H9 (cell line): ENCODE results near the gene NTRK3. TPM values are rescaled to one million over a fixed set of nuclear protein-coding genes. Genes with fewer than 3 reads are reported as not detected.

Source experiments
- DNase-seq: peaks from one replicate; pipeline ENCODE4 v3.0.0-alpha.2; 2017
- H2AFZ ChIP-seq: one replicate; pipeline ENCODE4 v1.6.1; 2013; ENCODE audit warnings: mild to moderate bottlenecking, low read length, control low read depth, moderate library complexity
- H2AK5ac ChIP-seq: 2 replicates; pipeline ENCODE4 v1.6.1; 2013; ENCODE audit warnings: low read length, control low read depth, mixed read lengths; ENCODE audit not compliant: insufficient read length
- H2BK120ac ChIP-seq: one replicate; pipeline ENCODE4 v1.6.1; 2013; ENCODE audit warnings: low read depth, mild to moderate bottlenecking, low read length, control low read depth, inconsistent platforms; ENCODE audit not compliant: poor library complexity, severe bottlenecking
- H2BK12ac ChIP-seq: 2 replicates; pipeline ENCODE4 v1.6.1; 2013; ENCODE audit warnings: low read length, control low read depth, mixed read lengths, low read depth; ENCODE audit not compliant: insufficient read length
- H2BK15ac ChIP-seq: 2 replicates; pipeline ENCODE4 v1.6.1; 2013; ENCODE audit warnings: low read depth, low read length, control low read depth
- H2BK20ac ChIP-seq: one replicate; pipeline ENCODE4 v1.6.1; 2013; ENCODE audit warnings: low read depth, mild to moderate bottlenecking, low read length, control low read depth, inconsistent platforms; ENCODE audit not compliant: poor library complexity, severe bottlenecking
- H2BK5ac ChIP-seq: 2 replicates; pipeline ENCODE4 v1.6.1; 2013; ENCODE audit warnings: low read length, control low read depth, mixed read lengths; ENCODE audit not compliant: insufficient read length
- H3K14ac ChIP-seq: 2 replicates; pipeline ENCODE4 v1.6.1; 2013; ENCODE audit warnings: low read length, control low read depth; ENCODE audit not compliant: insufficient read depth
- H3K18ac ChIP-seq: 2 replicates; pipeline ENCODE4 v1.6.1; 2013; ENCODE audit warnings: low read depth, mild to moderate bottlenecking, mixed read lengths, low read length, control low read depth; ENCODE audit not compliant: insufficient read length
- H3K23ac ChIP-seq: 2 replicates; pipeline ENCODE4 v1.6.1; 2013; ENCODE audit warnings: low read length, control low read depth, mixed read lengths, low read depth; ENCODE audit not compliant: insufficient read length
- H3K23me2 ChIP-seq: 2 replicates; pipeline ENCODE4 v1.6.1; 2013; ENCODE audit warnings: low read depth, mild to moderate bottlenecking, mixed read lengths, low read length, control low read depth; ENCODE audit not compliant: insufficient read length, poor library complexity, severe bottlenecking
- H3K27ac ChIP-seq: 2 replicates; pipeline ENCODE4 v1.5.1; 2013; ENCODE audit warnings: low read length, control low read depth, mixed read lengths, low read depth; ENCODE audit not compliant: insufficient read length
- H3K27me3 ChIP-seq: 2 replicates; pipeline ENCODE4 v1.6.1; 2013; ENCODE audit warnings: low read length, control low read depth, inconsistent platforms; ENCODE audit not compliant: insufficient read depth
- H3K4ac ChIP-seq: 2 replicates; pipeline ENCODE4 v1.6.1; 2013; ENCODE audit warnings: low read depth, mild to moderate bottlenecking, control low read depth, inconsistent platforms, low read length, moderate library complexity
- H3K4me1 ChIP-seq: 2 replicates; pipeline ENCODE4 v1.6.1; 2013; ENCODE audit warnings: low read length, control low read depth, inconsistent platforms; ENCODE audit not compliant: insufficient read depth
- H3K4me2 ChIP-seq: 2 replicates; pipeline ENCODE4 v1.6.1; 2013; ENCODE audit warnings: low read length, control low read depth, mixed read lengths; ENCODE audit not compliant: insufficient read length, insufficient read depth
- H3K56ac ChIP-seq: 2 replicates; pipeline ENCODE4 v1.6.1; 2013; ENCODE audit warnings: low read depth, mild to moderate bottlenecking, mixed read lengths, low read length, control low read depth; ENCODE audit not compliant: insufficient read length
- H3K79me1 ChIP-seq: 2 replicates; pipeline ENCODE4 v1.6.1; 2013; ENCODE audit warnings: low read depth, mild to moderate bottlenecking, moderate library complexity, low read length, control low read depth, inconsistent platforms; ENCODE audit not compliant: insufficient read depth, poor library complexity, severe bottlenecking
- H3K79me2 ChIP-seq: 2 replicates; pipeline ENCODE4 v1.6.1; 2013; ENCODE audit warnings: low read length, control low read depth, inconsistent platforms; ENCODE audit not compliant: insufficient read depth
- H3K9ac ChIP-seq: 2 replicates; pipeline ENCODE4 v1.6.1; 2013; ENCODE audit warnings: low read length, control low read depth, mixed read lengths; ENCODE audit not compliant: insufficient read length; ENCODE audit errors: extremely low read depth
- H3K9me3 ChIP-seq: one replicate; pipeline ENCODE4 v1.6.1; 2013; ENCODE audit warnings: low read depth, low read length, inconsistent platforms; ENCODE audit not compliant: control insufficient read depth
- H3T11ph ChIP-seq: one replicate; pipeline ENCODE4 v1.6.1; 2013; ENCODE audit warnings: mild to moderate bottlenecking, low read length, control low read depth, inconsistent platforms
- H4K20me1 ChIP-seq: one replicate; pipeline ENCODE4 v1.6.1; 2013; ENCODE audit not compliant: control insufficient read depth, insufficient read length, insufficient read depth
- H4K5ac ChIP-seq: 2 replicates; pipeline ENCODE4 v1.6.1; 2013; ENCODE audit warnings: low read depth, mild to moderate bottlenecking, mixed read lengths, low read length, control low read depth; ENCODE audit not compliant: insufficient read length
- H4K8ac ChIP-seq: replicated peaks from 2 replicates; pipeline ENCODE4 v1.6.1; 2013; ENCODE audit warnings: low read length, control low read depth, mixed read lengths, low read depth; ENCODE audit not compliant: insufficient read length
- H4K91ac ChIP-seq: 2 replicates; pipeline ENCODE4 v1.6.1; 2013; ENCODE audit warnings: low read depth, mild to moderate bottlenecking, moderate library complexity, mixed read lengths, low read length, control low read depth; ENCODE audit not compliant: insufficient read length
- H3K27ac Mint-ChIP-seq, 3 experiments: 2 replicates in 2 of 3; 3 replicates in 1 of 3; pipeline ENCODE4 v1.8.0; 2020 to 2021; ENCODE audit warnings: mixed read lengths in 3 of 3, mild to moderate bottlenecking in 1 of 3, moderate library complexity in 1 of 3
- H3K27me3 Mint-ChIP-seq: 2 replicates; pipeline ENCODE4 v1.8.0; 2021; ENCODE audit warnings: low read depth, mild to moderate bottlenecking, moderate library complexity, mixed read lengths
- H3K36me3 Mint-ChIP-seq, 3 experiments: 2 replicates in 2 of 3; 3 replicates in 1 of 3; pipeline ENCODE4 v1.8.0; 2020 to 2021; ENCODE audit warnings: low read depth in 3 of 3, mixed read lengths in 3 of 3; ENCODE audit not compliant: insufficient read depth in 1 of 3
- H3K4me1 Mint-ChIP-seq, 2 experiments: 2 replicates each; pipeline ENCODE4 v1.8.0; 2020; ENCODE audit warnings: mixed read lengths in 2 of 2
- H3K4me3 Mint-ChIP-seq, 2 experiments: 2 replicates in 1 of 2; 3 replicates in 1 of 2; pipeline ENCODE4 v1.8.0; 2020 to 2021; ENCODE audit warnings: mild to moderate bottlenecking in 2 of 2, mixed read lengths in 2 of 2, moderate library complexity in 1 of 2
- H3K9me3 Mint-ChIP-seq, 2 experiments: 2 replicates in 1 of 2; 3 replicates in 1 of 2; pipeline ENCODE4 v1.8.0; 2020; ENCODE audit warnings: mild to moderate bottlenecking in 2 of 2, mixed read lengths in 2 of 2, moderate library complexity in 1 of 2
- CTCF ChIP-seq: fragments of 200-600 bp; sonication (generic); conservative IDR thresholded peaks from 3 replicates; pipeline ENCODE4 v1.8.0; 2021; ENCODE audit warnings: antibody characterized with exemption, mild to moderate bottlenecking
- WGBS: extraction: QIAGEN DNeasy Blood & Tissue Kit; methylation state at CpG from one replicate; pipeline ENCODE4 v1.1.7; 2013; ENCODE audit warnings: missing lambda C conversion rate, low lambda C conversion rate, mixed read lengths; ENCODE audit not compliant: insufficient read length; ENCODE audit errors: extremely low coverage; 5-methylcytosine and 5-hydroxymethylcytosine counted together
- total RNA-seq: library from RNA; stranded (reverse); gene quantifications from 2 replicates; pipeline ENCODE4 v1.2.1, GENCODE V29; 2021

NTRK3 gene
- total RNA-seq, 1 experiment from 2014 or later: 2.5 TPM

GRCh38 chr15:88028024-88028423 lies 228.5 kb downstream of the NTRK3 start:
- H4K91ac ChIP-seq: no peak overlapping the region
- H3K4me1 ChIP-seq: 0 out of 2 replicates have a peak, but pooled peaks cover 2% of the 10 kb centered on the region
- H3K23ac ChIP-seq: no peak overlapping the region
- H3K4ac ChIP-seq: no peak overlapping the region
- H3K4me2 ChIP-seq: no peak overlapping the region
- H3K27ac ChIP-seq: no peak overlapping the region
- H3K9ac ChIP-seq: no peak overlapping the region
- H3K9me3 ChIP-seq: no peaks in the 10 kb centered on the region
- Mint-ChIP-seq H3K36me3 (peaks cover 0 to 9% (median 5%) of the 10 kb centered on the region in 3 experiments; a peak in 2 of 7 replicates), H3K4me1 (peaks cover 17 to 19% of the 10 kb centered on the region in 2 experiments), H3K9me3 (no peaks in the 10 kb centered on the region; a peak in 2 of 5 replicates), H3K27ac (no peak overlapping the region), H3K4me3 (no peak overlapping the region), H3K27me3 (peaks cover 2% of the 10 kb centered on the region)
- WGBS: no CpG with 5 or more reads among the region's 3 CpGs
- H3K56ac ChIP-seq: no peak overlapping the region
- H2BK15ac ChIP-seq: no peak overlapping the region
- H4K5ac ChIP-seq: no peak overlapping the region
- H3K79me2 ChIP-seq: no peaks in the 10 kb centered on the region
- TF ChIP-seq CTCF: peak; percentile 69
- H2AK5ac ChIP-seq: no peak overlapping the region
- no peak overlapping the region for H3K14ac ChIP-seq
- no peaks in the 10 kb centered on the region for H3K27me3 ChIP-seq
- no peak overlapping the region for H4K8ac ChIP-seq
- no peak overlapping the region for H2BK12ac ChIP-seq
- no peak overlapping the region for H2BK120ac ChIP-seq
- no peaks in the 10 kb centered on the region for H4K20me1 ChIP-seq
- no peaks in the 10 kb centered on the region for H3K23me2 ChIP-seq
- H3K18ac ChIP-seq: no peak overlapping the region
- H2AFZ ChIP-seq: no peak overlapping the region
- H3T11ph ChIP-seq: no peak overlapping the region
- no peak overlapping the region for H2BK20ac ChIP-seq
- DNase-seq: peak; percentile 49
- H2BK5ac ChIP-seq: no peak overlapping the region
- no peaks in the 10 kb centered on the region for H3K79me1 ChIP-seq
